Sigmoid colon (tissue), 7 donors: ENCODE data around the gene PTPRF. TPM values are rescaled to one million over a fixed set of nuclear protein-coding genes. Genes with fewer than 3 reads are reported as not detected.
A peak's percentile ranks its signal among the peaks of the same experiment; 100 is the strongest.

Source experiments
- DNase-seq: peaks from one replicate; pipeline ENCODE4 v3.0.0-alpha.2; 2019
- H3K27ac ChIP-seq, 4 donors: fragments of 200-600 bp; sonication (generic); one replicate each; pipeline ENCODE4 v1.5.1; 2016 to 2019; ENCODE audit warnings: mild to moderate bottlenecking in 1 of 4
- H3K27me3 ChIP-seq, 3 donors: fragments of 200-600 bp; sonication (generic); one replicate each; pipeline ENCODE4 v1.5.1; 2019; ENCODE audit warnings: mild to moderate bottlenecking in 1 of 3
- H3K36me3 ChIP-seq, 4 donors: fragments of 200-600 bp; sonication (generic); one replicate each; pipeline ENCODE4 v1.5.1; 2016 to 2019
- H3K4me1 ChIP-seq, 4 donors: fragments of 200-600 bp; sonication (generic); one replicate each; pipeline ENCODE4 v1.5.1; 2017 to 2019
- H3K4me3 ChIP-seq, 4 donors: fragments of 200-600 bp; sonication (generic); one replicate each; pipeline ENCODE4 v1.5.1; 2017 to 2019; ENCODE audit warnings: mild to moderate bottlenecking in 2 of 4, moderate library complexity in 1 of 4
- H3K9me3 ChIP-seq, 4 donors: fragments of 200-600 bp in 3 of 4; sonication (generic) in 3 of 4; one replicate each; pipeline versions ENCODE4 v1.5.1 to v1.6.1; 2013 to 2019
- EP300 ChIP-seq, 4 donors: sonication (generic); formaldehyde crosslinking; IDR thresholded peaks; one replicate each; pipeline ENCODE4 v1.6.1; 2017; ENCODE audit warnings: antibody characterized with exemption in 4 of 4
- POLR2A ChIP-seq, 2 donors: fragments of 450-650 bp; IDR thresholded peaks; one replicate each; pipeline ENCODE4 v1.6.1; 2016; ENCODE audit warnings: antibody characterized with exemption in 2 of 2, mild to moderate bottlenecking in 2 of 2, moderate library complexity in 2 of 2
- POLR2AphosphoS5 ChIP-seq, 4 donors: sonication (generic); formaldehyde crosslinking; IDR thresholded peaks; one replicate each; pipeline ENCODE4 v1.6.1; 2017; ENCODE audit warnings: antibody characterized with exemption in 4 of 4
- WGBS, 2 donors: extraction: QIAGEN DNeasy Blood & Tissue Kit; methylation state at CpG; one replicate each; pipeline ENCODE4 v1.1.7; 2013; 5-methylcytosine and 5-hydroxymethylcytosine counted together
- intact Hi-C: fragments of 100-400 bp; cut with DNase I; formaldehyde crosslinking; loops from one replicate; pipeline ENCODE4 v1.15.1; 2023
- polyA plus RNA-seq, 3 donors: library from polyadenylated mRNA; stranded (reverse); fragments of 200-250 nt; gene quantifications; one replicate each; pipeline ENCODE4 v1.2.3, GENCODE V29; 2013
- total RNA-seq, 4 donors: library from RNA; depleted of rRNA; stranded (reverse); fragments of >200 nt; gene quantifications; one replicate each; pipeline ENCODE4 v1.1.0, GENCODE V29; 2016
- TF ChIP-seq, protein P1 (sequence below), 4 experiments: fragments of 450-650 bp in 3 of 4; fragments of 200-600 bp in 1 of 4; IDR thresholded peaks; one replicate each; pipeline ENCODE4 v1.5.1; 2016 to 2019; ENCODE audit warnings: antibody characterized with exemption in 4 of 4, mild to moderate bottlenecking in 3 of 4, moderate library complexity in 2 of 4
- donor health status: healthy with polysubstance abuse.
- donor health status: Bipolar disorder and iron deficiency.
- donor health status: healthy.

PTPRF gene
- total and polyA plus RNA-seq, 7 donors = 18.6 to 125 (median 40.0) TPM

- H3K36me3 ChIP-seq = peaks cover 6 to 28% (median 10%) of the 10 kb centered on the region in 4 donors
- DNase-seq = peak; percentile 78
- H3K4me1 ChIP-seq = peaks cover 0 to 43% (median 37%) of the 10 kb centered on the region in 4 donors
- H3K27me3 ChIP-seq = no peaks in the 10 kb centered on the region
- H3K4me3 ChIP-seq = peak overlapping the region in 1 of 4 donors; percentile 9
- H3K9me3 ChIP-seq = no peaks in the 10 kb centered on the region
- 17 to 56% methylated on average over 9 of the region's 9 CpGs for WGBS, 2 donors
- intact Hi-C loops = no loop called here
- TF ChIP-seq POLR2A (IDR thresholded peaks at IDR 0.05) = no peak
- no peak for TF ChIP-seq EP300 (IDR thresholded peaks at IDR 0.05)
- no peak for TF ChIP-seq POLR2AphosphoS5 (IDR thresholded peaks at IDR 0.05)
- TF ChIP-seq, protein P1, sequence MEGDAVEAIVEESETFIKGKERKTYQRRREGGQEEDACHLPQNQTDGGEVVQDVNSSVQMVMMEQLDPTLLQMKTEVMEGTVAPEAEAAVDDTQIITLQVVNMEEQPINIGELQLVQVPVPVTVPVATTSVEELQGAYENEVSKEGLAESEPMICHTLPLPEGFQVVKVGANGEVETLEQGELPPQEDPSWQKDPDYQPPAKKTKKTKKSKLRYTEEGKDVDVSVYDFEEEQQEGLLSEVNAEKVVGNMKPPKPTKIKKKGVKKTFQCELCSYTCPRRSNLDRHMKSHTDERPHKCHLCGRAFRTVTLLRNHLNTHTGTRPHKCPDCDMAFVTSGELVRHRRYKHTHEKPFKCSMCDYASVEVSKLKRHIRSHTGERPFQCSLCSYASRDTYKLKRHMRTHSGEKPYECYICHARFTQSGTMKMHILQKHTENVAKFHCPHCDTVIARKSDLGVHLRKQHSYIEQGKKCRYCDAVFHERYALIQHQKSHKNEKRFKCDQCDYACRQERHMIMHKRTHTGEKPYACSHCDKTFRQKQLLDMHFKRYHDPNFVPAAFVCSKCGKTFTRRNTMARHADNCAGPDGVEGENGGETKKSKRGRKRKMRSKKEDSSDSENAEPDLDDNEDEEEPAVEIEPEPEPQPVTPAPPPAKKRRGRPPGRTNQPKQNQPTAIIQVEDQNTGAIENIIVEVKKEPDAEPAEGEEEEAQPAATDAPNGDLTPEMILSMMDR (IDR thresholded peaks at IDR 0.05) = no peak
- peak overlapping the region; percentile 78 to 88 (median 84) for H3K27ac ChIP-seq
These were observed 27.1 kb downstream of the PTPRF start for GRCh38 chr1:43557744-43558245.

- 7 to 34% methylated on average over 21 of the region's 21 CpGs for WGBS, 2 donors
- DNase-seq = peak; percentile 73
- H3K4me1 ChIP-seq = peaks cover 0 to 39% (median 33%) of the 10 kb centered on the region in 4 donors
These were observed 27.7 kb downstream of the PTPRF start for GRCh38 chr1:43558346-43558841.

GRCh38 chr1:43559714-43560113 is 29.0 kb downstream of the PTPRF start:
- intact Hi-C loops = no loop called here
- TF ChIP-seq, protein P1 (IDR thresholded peaks at IDR 0.05) = no peak
- TF ChIP-seq POLR2AphosphoS5 (IDR thresholded peaks at IDR 0.05) (no peak), POLR2A (IDR thresholded peaks at IDR 0.05) (no peak), EP300 (IDR thresholded peaks at IDR 0.05) (no peak)
- Histone ChIP-seq H3K4me1 (peaks cover 0 to 45% (median 43%) of the 10 kb centered on the region in 4 donors), H3K27ac (no peak overlapping the region), H3K4me3 (no peak overlapping the region), H3K36me3 (peaks cover 0 to 17% (median 3%) of the 10 kb centered on the region in 4 donors), H3K9me3 (no peaks in the 10 kb centered on the region), H3K27me3 (no peaks in the 10 kb centered on the region)
- WGBS, 2 donors = 87 to 93% methylated on average over 6 of the region's 6 CpGs
- no peak for DNase-seq

More at GRCh38 chr1:43558346-43558841, 27.7 kb downstream of the PTPRF start:
- Histone ChIP-seq H3K27ac (peak overlapping the region; percentile 78 to 88 (median 84)), H3K9me3 (no peaks in the 10 kb centered on the region), H3K27me3 (no peaks in the 10 kb centered on the region), H3K4me3 (peak overlapping the region in 2 of 4 donors; percentile 7 to 9), H3K36me3 (peaks cover 6 to 28% (median 10%) of the 10 kb centered on the region in 4 donors)
- intact Hi-C loops = no loop called here
- TF ChIP-seq, protein P1 (IDR thresholded peaks at IDR 0.05) = no peak
- TF ChIP-seq POLR2AphosphoS5 (IDR thresholded peaks at IDR 0.05) (no peak), POLR2A (IDR thresholded peaks at IDR 0.05) (no peak), EP300 (IDR thresholded peaks at IDR 0.05) (no peak)

DNA sequence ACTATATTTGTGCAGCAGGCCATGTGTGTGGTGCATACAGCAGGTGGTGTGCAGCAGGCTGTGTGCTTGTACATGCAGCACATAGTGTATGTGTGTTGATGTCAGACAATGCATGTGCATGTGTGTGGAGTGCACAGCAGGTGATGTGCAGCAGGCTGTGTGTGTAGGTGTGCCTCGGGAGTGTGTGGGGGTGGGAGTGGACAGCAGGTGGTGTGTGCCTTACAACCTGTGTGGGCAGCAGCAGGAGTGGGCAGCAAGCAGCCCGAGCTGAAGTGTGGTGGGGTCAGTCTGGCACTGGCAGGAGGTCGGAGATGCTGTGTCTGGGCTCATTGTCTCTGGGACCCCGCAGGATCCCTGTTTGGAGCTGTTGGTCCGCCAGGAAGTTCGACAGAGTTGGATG is 29.6 kb downstream of the PTPRF start:
- H3K36me3 ChIP-seq = peaks cover 0 to 17% (median 3%) of the 10 kb centered on the region in 4 donors
- intact Hi-C loops = no loop called here
- H3K9me3 ChIP-seq = no peaks in the 10 kb centered on the region
- peaks cover 0 to 51% (median 48%) of the 10 kb centered on the region in 4 donors for H3K4me1 ChIP-seq
- no peak for TF ChIP-seq POLR2AphosphoS5 (IDR thresholded peaks at IDR 0.05)
- TF ChIP-seq, protein P1 (IDR thresholded peaks at IDR 0.05) = no peak
- H3K4me3 ChIP-seq = no peak overlapping the region
- H3K27me3 ChIP-seq = no peaks in the 10 kb centered on the region
- no peak for DNase-seq
- 80 to 83% methylated on average over 6 of the region's 6 CpGs for WGBS, 2 donors
- no peak overlapping the region for H3K27ac ChIP-seq
